ENCODE results near the gene YARS1. TPM values are rescaled to one million over a fixed set of nuclear protein-coding genes. Genes with fewer than 3 reads are reported as not detected.

YARS1 gene
- total and polyA plus RNA-seq, 2 of the 13 experiments (the other 11 are each of a cell fraction or from before 2014, with no cell fraction given): 50.1 to 113 TPM

DNA sequence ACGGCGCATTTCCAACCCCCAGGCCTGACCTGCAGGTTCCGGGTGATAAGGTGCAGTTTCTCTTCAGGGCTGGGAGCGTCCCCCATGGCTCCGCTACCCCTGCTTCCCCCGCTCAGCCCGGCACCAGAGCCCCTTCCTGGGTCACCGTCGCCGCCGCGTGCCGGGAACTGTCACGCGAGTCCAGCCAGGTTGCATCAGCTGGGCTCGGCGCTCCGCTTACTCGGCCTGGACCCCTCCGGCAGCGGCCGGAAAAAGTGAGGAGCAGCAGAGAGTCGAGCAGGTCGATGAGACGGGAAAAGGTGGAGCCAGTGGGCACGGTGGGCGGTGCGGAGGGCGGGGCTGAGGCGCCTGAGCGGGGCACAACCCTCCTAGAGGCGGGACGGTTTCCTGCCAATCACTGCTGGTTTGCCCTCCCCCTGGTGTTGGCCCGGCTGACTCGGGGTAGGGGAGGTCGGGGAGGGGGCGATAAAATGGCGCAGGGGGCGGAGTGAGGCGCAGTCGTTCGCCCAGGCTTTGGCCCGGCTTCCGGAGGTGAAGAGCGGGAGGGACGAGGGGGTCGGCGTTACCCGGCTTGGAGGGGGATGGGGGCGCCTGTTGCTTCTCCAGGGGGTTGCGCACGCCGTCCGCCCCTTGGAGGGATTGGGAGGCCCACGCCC lies at the start of gene YARS1, which contains the start of gene S100PBP (continued):
- TF ChIP-seq, protein P1, sequence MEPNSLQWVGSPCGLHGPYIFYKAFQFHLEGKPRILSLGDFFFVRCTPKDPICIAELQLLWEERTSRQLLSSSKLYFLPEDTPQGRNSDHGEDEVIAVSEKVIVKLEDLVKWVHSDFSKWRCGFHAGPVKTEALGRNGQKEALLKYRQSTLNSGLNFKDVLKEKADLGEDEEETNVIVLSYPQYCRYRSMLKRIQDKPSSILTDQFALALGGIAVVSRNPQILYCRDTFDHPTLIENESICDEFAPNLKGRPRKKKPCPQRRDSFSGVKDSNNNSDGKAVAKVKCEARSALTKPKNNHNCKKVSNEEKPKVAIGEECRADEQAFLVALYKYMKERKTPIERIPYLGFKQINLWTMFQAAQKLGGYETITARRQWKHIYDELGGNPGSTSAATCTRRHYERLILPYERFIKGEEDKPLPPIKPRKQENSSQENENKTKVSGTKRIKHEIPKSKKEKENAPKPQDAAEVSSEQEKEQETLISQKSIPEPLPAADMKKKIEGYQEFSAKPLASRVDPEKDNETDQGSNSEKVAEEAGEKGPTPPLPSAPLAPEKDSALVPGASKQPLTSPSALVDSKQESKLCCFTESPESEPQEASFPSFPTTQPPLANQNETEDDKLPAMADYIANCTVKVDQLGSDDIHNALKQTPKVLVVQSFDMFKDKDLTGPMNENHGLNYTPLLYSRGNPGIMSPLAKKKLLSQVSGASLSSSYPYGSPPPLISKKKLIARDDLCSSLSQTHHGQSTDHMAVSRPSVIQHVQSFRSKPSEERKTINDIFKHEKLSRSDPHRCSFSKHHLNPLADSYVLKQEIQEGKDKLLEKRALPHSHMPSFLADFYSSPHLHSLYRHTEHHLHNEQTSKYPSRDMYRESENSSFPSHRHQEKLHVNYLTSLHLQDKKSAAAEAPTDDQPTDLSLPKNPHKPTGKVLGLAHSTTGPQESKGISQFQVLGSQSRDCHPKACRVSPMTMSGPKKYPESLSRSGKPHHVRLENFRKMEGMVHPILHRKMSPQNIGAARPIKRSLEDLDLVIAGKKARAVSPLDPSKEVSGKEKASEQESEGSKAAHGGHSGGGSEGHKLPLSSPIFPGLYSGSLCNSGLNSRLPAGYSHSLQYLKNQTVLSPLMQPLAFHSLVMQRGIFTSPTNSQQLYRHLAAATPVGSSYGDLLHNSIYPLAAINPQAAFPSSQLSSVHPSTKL (CRISPR knock-in tag; IDR thresholded peaks at IDR 0.05): peak; percentile 84
- TF ChIP-seq SIN3B (IDR thresholded peaks at IDR 0.05; ENCODE audit: low read length) (peak; percentile 61; the same call in 1 of the 2 replicates), GTF2F1 (IDR thresholded peaks at IDR 0.05; ENCODE audit: low read length) (no peak), SIN3A (IDR thresholded peaks at IDR 0.05; ENCODE audit: borderline replicate concordance, low read depth, low read length) (peak; percentile 99), MAFF (IDR thresholded peaks at IDR 0.05; ENCODE audit: low read depth, low read length) (peak; percentile 44; the same call in 1 of the 2 replicates), ZNF556 (CRISPR knock-in tag; IDR thresholded peaks at IDR 0.05; ENCODE audit: borderline replicate concordance) (peak; percentile 97; the same call in 1 of the 2 replicates), PHF20 (CRISPR knock-in tag; IDR thresholded peaks at IDR 0.05) (peak; percentile 87), KLF16 (CRISPR knock-in tag; IDR thresholded peaks at IDR 0.05) (peak in 1 of 2 experiments; percentile 98; a peak in 2 of 4 replicates), MTF1 (CRISPR knock-in tag; IDR thresholded peaks at IDR 0.05) (peak; percentile 35; the same call in 1 of the 2 replicates), SMAD3 (CRISPR knock-in tag; IDR thresholded peaks at IDR 0.05) (peak; percentile 95), SCMH1 (CRISPR knock-in tag; IDR thresholded peaks at IDR 0.05; ENCODE audit: borderline replicate concordance) (no peak), HOXA7 (CRISPR knock-in tag; IDR thresholded peaks at IDR 0.05) (no peak), SMYD3 (CRISPR knock-in tag; IDR thresholded peaks at IDR 0.05) (peak; percentile 63; the same call in 1 of the 2 replicates), ZNF841 (CRISPR knock-in tag; IDR thresholded peaks at IDR 0.05; ENCODE audit: borderline replicate concordance) (0 out of 2 replicates have a peak, but pooled peaks have one; percentile 28), MZF1 (CRISPR knock-in tag; IDR thresholded peaks at IDR 0.05; ENCODE audit: borderline replicate concordance) (no peak), HNRNPLL (IDR thresholded peaks at IDR 0.05; ENCODE audit: low read depth, low read length, poor library complexity, severe bottlenecking) (peak; percentile 88), ELF1 (CRISPR knock-in tag; IDR thresholded peaks at IDR 0.05) (peak; percentile 96), ZNF292 (CRISPR knock-in tag; IDR thresholded peaks at IDR 0.05; ENCODE audit: borderline replicate concordance, low read depth) (no peak), U2AF1 (optimal IDR thresholded peaks at IDR 0.05; ENCODE audit: low read depth, low read length) (no peak)
- TF ChIP-seq, protein P2, sequence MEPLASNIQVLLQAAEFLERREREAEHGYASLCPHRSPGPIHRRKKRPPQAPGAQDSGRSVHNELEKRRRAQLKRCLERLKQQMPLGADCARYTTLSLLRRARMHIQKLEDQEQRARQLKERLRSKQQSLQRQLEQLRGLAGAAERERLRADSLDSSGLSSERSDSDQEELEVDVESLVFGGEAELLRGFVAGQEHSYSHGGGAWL (CRISPR knock-in tag; IDR thresholded peaks at IDR 0.05): peak; percentile 96
- TF ChIP-seq, protein P3, sequence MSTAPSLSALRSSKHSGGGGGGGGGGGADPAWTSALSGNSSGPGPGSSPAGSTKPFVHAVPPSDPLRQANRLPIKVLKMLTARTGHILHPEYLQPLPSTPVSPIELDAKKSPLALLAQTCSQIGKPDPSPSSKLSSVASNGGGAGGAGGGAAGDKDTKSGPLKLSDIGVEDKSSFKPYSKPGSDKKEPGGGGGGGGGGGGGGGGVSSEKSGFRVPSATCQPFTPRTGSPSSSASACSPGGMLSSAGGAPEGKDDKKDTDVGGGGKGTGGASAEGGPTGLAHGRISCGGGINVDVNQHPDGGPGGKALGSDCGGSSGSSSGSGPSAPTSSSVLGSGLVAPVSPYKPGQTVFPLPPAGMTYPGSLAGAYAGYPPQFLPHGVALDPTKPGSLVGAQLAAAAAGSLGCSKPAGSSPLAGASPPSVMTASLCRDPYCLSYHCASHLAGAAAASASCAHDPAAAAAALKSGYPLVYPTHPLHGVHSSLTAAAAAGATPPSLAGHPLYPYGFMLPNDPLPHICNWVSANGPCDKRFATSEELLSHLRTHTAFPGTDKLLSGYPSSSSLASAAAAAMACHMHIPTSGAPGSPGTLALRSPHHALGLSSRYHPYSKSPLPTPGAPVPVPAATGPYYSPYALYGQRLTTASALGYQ (CRISPR knock-in tag; IDR thresholded peaks at IDR 0.05): peak; percentile 66; the same call in 1 of the 2 replicates
- TF ChIP-seq, protein P4, sequence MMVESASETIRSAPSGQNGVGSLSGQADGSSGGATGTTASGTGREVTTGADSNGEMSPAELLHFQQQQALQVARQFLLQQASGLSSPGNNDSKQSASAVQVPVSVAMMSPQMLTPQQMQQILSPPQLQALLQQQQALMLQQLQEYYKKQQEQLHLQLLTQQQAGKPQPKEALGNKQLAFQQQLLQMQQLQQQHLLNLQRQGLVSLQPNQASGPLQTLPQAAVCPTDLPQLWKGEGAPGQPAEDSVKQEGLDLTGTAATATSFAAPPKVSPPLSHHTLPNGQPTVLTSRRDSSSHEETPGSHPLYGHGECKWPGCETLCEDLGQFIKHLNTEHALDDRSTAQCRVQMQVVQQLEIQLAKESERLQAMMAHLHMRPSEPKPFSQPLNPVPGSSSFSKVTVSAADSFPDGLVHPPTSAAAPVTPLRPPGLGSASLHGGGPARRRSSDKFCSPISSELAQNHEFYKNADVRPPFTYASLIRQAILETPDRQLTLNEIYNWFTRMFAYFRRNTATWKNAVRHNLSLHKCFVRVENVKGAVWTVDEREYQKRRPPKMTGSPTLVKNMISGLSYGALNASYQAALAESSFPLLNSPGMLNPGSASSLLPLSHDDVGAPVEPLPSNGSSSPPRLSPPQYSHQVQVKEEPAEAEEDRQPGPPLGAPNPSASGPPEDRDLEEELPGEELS (CRISPR knock-in tag; IDR thresholded peaks at IDR 0.05): peak; percentile 81

Data from HepG2 (cell line).